D721Med (cell line): ENCODE measurements around the gene AKAP1.

Experiments used
- DNase-seq: peaks from one replicate; pipeline ENCODE4 v3.0.0; 2011; ENCODE audit warnings: low spot score; ENCODE audit not compliant: insufficient read length
- FAIRE-seq: peaks from 2 replicates; lab custom pipeline; 2011; peaks lifted over from hg19 to GRCh38; lab: Jason Lieb, UNC
- TF ChIP-seq, protein P1 (sequence below): IDR thresholded peaks from 2 replicates; pipeline ENCODE4 v1.5.1; 2012; ENCODE audit warnings: mild to moderate bottlenecking, control low read depth; ENCODE audit not compliant: insufficient read depth; ENCODE audit errors: missing control alignments

The AKAP1 gene

DNA sequence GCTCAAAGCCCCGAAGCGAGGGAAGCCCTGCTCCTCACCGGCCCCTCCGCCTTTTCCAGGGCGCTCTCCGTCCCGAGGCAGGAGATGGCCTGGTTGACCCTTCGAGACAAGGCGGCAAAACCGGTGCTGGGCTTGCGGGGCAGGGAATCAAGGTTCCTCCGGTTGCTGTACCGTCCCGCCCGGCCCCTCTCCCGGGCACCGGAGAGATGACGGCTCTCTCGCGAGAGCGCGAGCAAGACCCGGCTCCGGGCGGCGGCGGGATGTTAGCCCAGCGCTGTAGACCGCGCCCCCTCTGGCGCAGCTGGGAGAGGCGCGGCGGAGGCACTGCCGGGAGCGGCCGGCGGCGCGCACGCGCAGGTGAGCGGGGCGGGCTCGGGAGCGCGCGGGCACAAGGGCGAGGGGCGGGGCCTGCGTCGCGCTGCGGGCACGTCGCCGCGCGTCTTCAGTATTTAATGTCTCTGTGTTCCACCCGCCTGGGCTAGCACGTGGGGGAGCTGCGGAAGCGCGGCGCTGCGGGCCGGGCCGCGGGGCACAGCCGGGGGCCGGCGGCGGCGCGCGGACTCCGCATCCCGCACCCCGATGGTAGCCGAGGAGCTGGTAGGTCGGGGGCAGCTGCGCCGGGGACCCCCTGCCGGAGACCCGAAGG is at the start of gene AKAP1:
Gene AKAP1, plus strand, starts transcription at position 445 of the 646 bp plus-strand sequence. CDS start 20,219 bp downstream, outside the sequence.
- FAIRE-seq, result no peak

GRCh38 chr17:57035971-57036481 is 49.0 kb upstream of the AKAP1 start:
- TF ChIP-seq, protein P1, sequence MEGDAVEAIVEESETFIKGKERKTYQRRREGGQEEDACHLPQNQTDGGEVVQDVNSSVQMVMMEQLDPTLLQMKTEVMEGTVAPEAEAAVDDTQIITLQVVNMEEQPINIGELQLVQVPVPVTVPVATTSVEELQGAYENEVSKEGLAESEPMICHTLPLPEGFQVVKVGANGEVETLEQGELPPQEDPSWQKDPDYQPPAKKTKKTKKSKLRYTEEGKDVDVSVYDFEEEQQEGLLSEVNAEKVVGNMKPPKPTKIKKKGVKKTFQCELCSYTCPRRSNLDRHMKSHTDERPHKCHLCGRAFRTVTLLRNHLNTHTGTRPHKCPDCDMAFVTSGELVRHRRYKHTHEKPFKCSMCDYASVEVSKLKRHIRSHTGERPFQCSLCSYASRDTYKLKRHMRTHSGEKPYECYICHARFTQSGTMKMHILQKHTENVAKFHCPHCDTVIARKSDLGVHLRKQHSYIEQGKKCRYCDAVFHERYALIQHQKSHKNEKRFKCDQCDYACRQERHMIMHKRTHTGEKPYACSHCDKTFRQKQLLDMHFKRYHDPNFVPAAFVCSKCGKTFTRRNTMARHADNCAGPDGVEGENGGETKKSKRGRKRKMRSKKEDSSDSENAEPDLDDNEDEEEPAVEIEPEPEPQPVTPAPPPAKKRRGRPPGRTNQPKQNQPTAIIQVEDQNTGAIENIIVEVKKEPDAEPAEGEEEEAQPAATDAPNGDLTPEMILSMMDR, result no peak
- DNase-seq (no peak), FAIRE-seq (no peak)

More for the DNA sequence above, at the start of gene AKAP1:
- DNase-seq, result peak; percentile 95
- TF ChIP-seq, protein P1, result peak; percentile 44

DNA sequence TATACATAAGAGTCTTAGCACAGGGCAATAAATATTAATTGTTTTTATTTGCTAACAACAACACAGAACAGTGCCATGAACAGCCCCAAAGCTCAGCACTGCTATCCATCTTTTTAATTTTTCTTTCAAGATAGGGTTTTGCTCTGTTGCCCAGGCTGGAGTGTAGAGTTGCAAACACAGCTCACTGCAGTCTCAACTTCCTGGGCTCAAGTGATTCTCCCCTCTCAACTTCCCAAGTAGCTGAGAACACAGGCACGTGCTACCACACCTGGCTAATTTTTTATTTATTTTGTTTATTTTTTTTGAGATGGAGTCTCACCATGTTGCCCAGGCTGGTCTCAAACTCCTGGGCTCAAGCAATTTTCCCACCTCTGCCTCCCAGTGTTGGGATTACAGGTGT is 47.6 kb upstream of the AKAP1 start:
- TF ChIP-seq, protein P1, result no peak
- no peak for FAIRE-seq

GRCh38 chr17:57038486-57038885 is 46.6 kb upstream of the AKAP1 start:
- DNase-seq (no peak), FAIRE-seq (no peak)
- TF ChIP-seq, protein P1, result no peak

More for the DNA sequence above, 47.6 kb upstream of the AKAP1 start:
- DNase-seq, result no peak

DNA sequence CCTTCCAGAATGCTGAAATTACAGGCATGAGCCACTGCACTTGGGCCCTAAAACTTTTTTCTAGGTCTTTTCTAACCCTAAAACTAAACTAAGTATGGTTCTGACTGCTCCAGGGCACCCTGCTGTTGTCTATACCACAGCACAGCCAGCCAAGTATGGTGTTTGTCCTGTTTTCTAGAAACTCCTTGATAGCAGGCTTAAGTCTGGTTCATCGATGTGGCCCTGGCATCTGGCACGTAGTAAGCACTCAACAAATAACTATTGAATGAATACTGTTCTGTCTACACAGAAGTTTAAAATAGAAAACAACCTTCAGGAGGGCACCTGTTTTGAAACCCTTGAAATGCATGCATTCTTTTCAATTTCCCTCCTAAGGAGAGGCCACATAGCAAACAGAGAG is 44.5 kb upstream of the AKAP1 start:
- no peak for FAIRE-seq
- DNase-seq, result no peak
- TF ChIP-seq, protein P1, result no peak

- TF ChIP-seq, protein P1, result no peak
Measured at GRCh38 chr17:57043276-57043675, 41.8 kb upstream of the AKAP1 start.

More at GRCh38 chr17:57043276-57043675, 41.8 kb upstream of the AKAP1 start:
- FAIRE-seq, result no peak
- no peak for DNase-seq
